BJ (cell line): ENCODE results near the gene SIPA1L2. TPM values are rescaled to one million over a fixed set of nuclear protein-coding genes. Genes with fewer than 3 reads are reported as not detected.

Source experiments
- CTCF ChIA-PET: fragments of 350-600 bp; formaldehyde crosslinking; extraction: SDS; loops from one replicate; lab custom pipeline; 2021; ENCODE audit warnings: antibody characterized with exemption, inconsistent platforms; lab: Yijun Ruan, JAX
- POLR2A ChIA-PET: fragments of 300-600 bp; sonication (Branson Sonifier 250); formaldehyde crosslinking; extraction: SDS; loops from one replicate; lab custom pipeline; 2021; ENCODE audit warnings: antibody characterized with exemption; lab: Charles Lee
- DNase-seq: peaks from one replicate; pipeline ENCODE4 v3.0.0-alpha.2; 2011; ENCODE audit warnings: low read depth
- H3K27me3 ChIP-seq: 2 replicates; pipeline ENCODE4 v1.6.0; 2011; ENCODE audit warnings: low read length; ENCODE audit not compliant: control insufficient read depth, insufficient read depth
- H3K36me3 ChIP-seq: 2 replicates; pipeline ENCODE4 v1.5.1; 2011; ENCODE audit warnings: low read length; ENCODE audit not compliant: control insufficient read depth, insufficient read depth
- H3K4me3 ChIP-seq: 2 replicates; pipeline ENCODE4 v1.5.1; 2011; ENCODE audit warnings: low read depth, mild to moderate bottlenecking, control low read depth, low read length
- polyA plus RNA-seq: library from polyadenylated mRNA; depleted of rRNA; stranded (reverse); fragments of >200 nt; gene quantifications from 2 replicates; pipeline ENCODE4 v1.2.3, GENCODE V29; 2011
- TF ChIP-seq, protein P1 (sequence below): IDR thresholded peaks from 2 replicates; pipeline ENCODE4 v1.5.1; 2011; ENCODE audit warnings: low read depth, mild to moderate bottlenecking, control low read depth, inconsistent platforms, low read length, moderate library complexity; ENCODE audit not compliant: insufficient read depth

SIPA1L2 gene
- polyA plus RNA-seq, 1 experiment: 5.1 TPM

- POLR2A ChIA-PET: no interaction called here
- no peak for DNase-seq
- Histone ChIP-seq H3K27me3 (no peaks in the 10 kb centered on the region), H3K36me3 (no peaks in the 10 kb centered on the region), H3K4me3 (no peak overlapping the region)
- CTCF ChIA-PET: interaction anchor here (0.5 kb wide), 1 partner anchor 794 kb away, joined by 4 read pairs; no protein-coding TSS in a partner anchor
- TF ChIP-seq, protein P1, sequence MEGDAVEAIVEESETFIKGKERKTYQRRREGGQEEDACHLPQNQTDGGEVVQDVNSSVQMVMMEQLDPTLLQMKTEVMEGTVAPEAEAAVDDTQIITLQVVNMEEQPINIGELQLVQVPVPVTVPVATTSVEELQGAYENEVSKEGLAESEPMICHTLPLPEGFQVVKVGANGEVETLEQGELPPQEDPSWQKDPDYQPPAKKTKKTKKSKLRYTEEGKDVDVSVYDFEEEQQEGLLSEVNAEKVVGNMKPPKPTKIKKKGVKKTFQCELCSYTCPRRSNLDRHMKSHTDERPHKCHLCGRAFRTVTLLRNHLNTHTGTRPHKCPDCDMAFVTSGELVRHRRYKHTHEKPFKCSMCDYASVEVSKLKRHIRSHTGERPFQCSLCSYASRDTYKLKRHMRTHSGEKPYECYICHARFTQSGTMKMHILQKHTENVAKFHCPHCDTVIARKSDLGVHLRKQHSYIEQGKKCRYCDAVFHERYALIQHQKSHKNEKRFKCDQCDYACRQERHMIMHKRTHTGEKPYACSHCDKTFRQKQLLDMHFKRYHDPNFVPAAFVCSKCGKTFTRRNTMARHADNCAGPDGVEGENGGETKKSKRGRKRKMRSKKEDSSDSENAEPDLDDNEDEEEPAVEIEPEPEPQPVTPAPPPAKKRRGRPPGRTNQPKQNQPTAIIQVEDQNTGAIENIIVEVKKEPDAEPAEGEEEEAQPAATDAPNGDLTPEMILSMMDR: no peak
These were observed 33.1 kb downstream of the SIPA1L2 start for GRCh38 chr1:232596666-232597303.

GRCh38 chr1:232594768-232595698 lies 34.9 kb downstream of the SIPA1L2 start:
- CTCF ChIA-PET: no interaction called here
- no peaks in the 10 kb centered on the region for H3K36me3 ChIP-seq
- no peak overlapping the region for H3K4me3 ChIP-seq
- no peaks in the 10 kb centered on the region for H3K27me3 ChIP-seq
- DNase-seq: no peak
- POLR2A ChIA-PET: no interaction called here
- TF ChIP-seq, protein P1: no peak

DNA sequence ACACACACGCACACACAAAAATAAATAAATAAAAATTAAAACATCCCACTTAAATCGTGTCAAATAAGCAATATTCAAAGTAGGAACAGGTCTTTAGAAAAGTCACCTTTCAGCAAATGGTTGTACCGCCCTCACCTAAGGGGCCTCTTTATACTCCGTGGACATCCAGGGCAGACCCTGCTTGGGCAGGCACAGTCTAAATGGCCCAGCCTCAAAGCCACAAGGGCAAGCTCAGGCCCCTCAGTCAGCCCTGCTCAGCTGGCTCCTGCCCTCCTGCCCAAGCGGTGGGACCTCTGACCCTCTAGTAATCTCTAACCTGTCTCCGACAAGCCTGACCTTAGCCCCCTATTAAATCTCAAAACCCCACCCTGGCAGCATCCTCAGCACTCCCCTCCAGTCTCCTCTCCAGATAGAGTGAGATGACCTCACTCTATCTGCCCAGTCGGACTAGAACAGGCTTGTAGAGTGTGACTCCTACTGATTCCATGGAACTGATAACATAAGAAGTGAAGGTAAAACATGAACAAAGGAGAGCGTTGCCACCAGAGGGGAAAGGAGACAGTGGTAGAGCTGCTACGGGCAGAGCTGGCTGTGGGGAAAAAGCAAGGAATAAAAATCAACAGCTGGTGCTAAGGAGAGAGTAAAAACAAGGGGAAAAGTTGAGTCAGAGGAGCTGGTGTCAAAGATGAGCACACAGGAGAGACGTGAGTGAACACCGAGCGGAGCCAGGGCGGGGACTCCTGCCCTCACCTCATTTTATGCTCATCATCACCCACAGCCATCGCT lies 36.0 kb downstream of the SIPA1L2 start:
- POLR2A ChIA-PET: no interaction called here
- DNase-seq: no peak
- TF ChIP-seq, protein P1: no peak
- H3K27me3 ChIP-seq: no peaks in the 10 kb centered on the region
- CTCF ChIA-PET: no interaction called here
- H3K36me3 ChIP-seq: no peaks in the 10 kb centered on the region
- H3K4me3 ChIP-seq: no peak overlapping the region

DNA sequence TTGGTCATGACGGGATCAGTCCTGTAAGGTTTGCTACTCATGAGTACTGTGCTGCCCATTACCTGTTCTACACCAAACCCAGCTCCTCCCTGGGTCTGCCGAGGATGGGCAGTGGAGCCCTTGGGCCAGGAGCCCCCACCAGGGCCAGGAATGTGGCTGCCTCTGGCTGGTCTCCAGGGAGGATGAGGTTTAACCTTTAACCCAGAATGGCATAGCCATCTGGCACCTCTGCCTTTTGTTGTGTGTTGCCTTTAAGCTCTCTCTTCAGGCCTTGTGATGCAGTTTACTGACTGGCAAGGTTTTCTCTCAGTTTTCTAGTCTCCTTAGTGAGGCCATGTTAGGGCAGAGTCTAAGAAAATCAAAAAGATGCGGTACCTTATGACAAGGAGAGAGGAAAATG lies 38.6 kb downstream of the SIPA1L2 start:
- no peaks in the 10 kb centered on the region for H3K27me3 ChIP-seq
- no peak for DNase-seq
- no peaks in the 10 kb centered on the region for H3K36me3 ChIP-seq
- ChIA-PET POLR2A (no interaction called here), CTCF (interaction anchor here (0.5 kb wide), 1 partner anchor 590 kb away, joined by 3 read pairs; no protein-coding TSS in a partner anchor)
- H3K4me3 ChIP-seq: no peak overlapping the region
- TF ChIP-seq, protein P1: no peak

DNA sequence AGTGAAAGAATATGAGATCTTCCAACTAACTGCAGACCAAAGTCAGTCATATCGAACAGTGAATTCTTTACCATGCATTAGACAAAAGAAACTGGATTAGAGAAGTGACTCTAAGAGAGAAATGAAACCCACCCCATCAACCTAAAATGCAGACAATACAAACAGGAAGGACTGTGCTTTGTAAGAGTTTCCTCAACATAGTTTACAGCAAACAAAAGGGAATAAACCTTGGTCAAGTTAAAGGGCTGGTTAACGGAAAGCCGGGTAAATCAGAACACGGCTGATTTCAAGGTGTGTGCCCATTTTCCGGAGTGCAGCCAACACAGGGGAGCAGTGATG lies 39.2 kb downstream of the SIPA1L2 start:
- Histone ChIP-seq H3K4me3 (no peak overlapping the region), H3K36me3 (no peaks in the 10 kb centered on the region), H3K27me3 (no peaks in the 10 kb centered on the region)
- POLR2A ChIA-PET: no interaction called here
- no peak for DNase-seq
- CTCF ChIA-PET: no interaction called here
- TF ChIP-seq, protein P1: no peak
